Duodenal mucosa (tissue), 2 donors: ENCODE data around the gene PKMYT1.

Source experiments
- H3K27ac ChIP-seq: one replicate; pipeline ENCODE4 v1.7.0; 2013; ENCODE audit warnings: low read depth, low read length
- H3K27me3 ChIP-seq, 2 donors: one replicate each; pipeline ENCODE4 v1.7.0; 2013; ENCODE audit warnings: low read length in 2 of 2, control low read depth in 1 of 2; ENCODE audit not compliant: insufficient read depth in 2 of 2, control insufficient read depth in 1 of 2
- H3K36me3 ChIP-seq, 2 donors: one replicate each; pipeline ENCODE4 v1.7.0; 2013; ENCODE audit warnings: low read length in 2 of 2, control low read depth in 1 of 2; ENCODE audit not compliant: insufficient read depth in 2 of 2, control insufficient read depth in 1 of 2
- H3K4me1 ChIP-seq, 2 donors: one replicate each; pipeline ENCODE4 v1.7.0; 2013; ENCODE audit warnings: low read length in 2 of 2, control low read depth in 1 of 2; ENCODE audit not compliant: insufficient read depth in 2 of 2, control insufficient read depth in 1 of 2
- H3K4me3 ChIP-seq, 2 donors: one replicate each; pipeline ENCODE4 v1.7.0; 2013; ENCODE audit warnings: low read length in 2 of 2, low read depth in 1 of 2
- H3K9ac ChIP-seq, 2 donors: one replicate each; pipeline ENCODE4 v1.7.0; 2013; ENCODE audit warnings: low read length in 2 of 2, low read depth in 1 of 2
- H3K9me3 ChIP-seq, 2 donors: one replicate each; pipeline ENCODE4 v1.7.0; 2013; ENCODE audit warnings: low read length in 2 of 2, control low read depth in 1 of 2; ENCODE audit not compliant: control insufficient read depth in 1 of 2

The PKMYT1 gene

GRCh38 chr16:3009568-3010390 is 29.5 kb upstream of the PKMYT1 start:
- Histone ChIP-seq H3K9ac (no peak overlapping the region), H3K4me1 (peaks cover 33 to 56% of the 10 kb centered on the region in 2 donors), H3K9me3 (no peaks in the 10 kb centered on the region), H3K27me3 (peaks cover 0 to 5% of the 10 kb centered on the region in 2 donors), H3K36me3 (no peaks in the 10 kb centered on the region), H3K4me3 (no peak overlapping the region), H3K27ac (no peak overlapping the region)

DNA sequence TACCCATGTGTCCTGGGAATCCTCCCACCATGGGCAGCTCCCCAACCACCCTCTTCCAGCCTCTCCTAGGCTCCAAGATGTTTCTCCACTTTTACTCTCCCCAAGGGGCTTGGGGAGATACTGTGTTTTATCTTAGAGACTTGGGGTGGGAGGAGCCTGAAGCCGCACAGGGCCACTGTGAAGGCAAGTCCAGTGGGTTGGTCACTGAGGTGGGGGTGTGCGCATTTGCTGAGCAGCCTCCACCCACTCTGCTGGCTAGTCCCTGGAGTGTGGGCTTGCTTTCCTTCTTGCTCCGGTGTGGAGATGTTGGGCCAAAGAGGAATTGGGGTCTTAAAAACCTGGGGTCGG is 28.4 kb upstream of the PKMYT1 start:
- Histone ChIP-seq H3K9ac (peak overlapping the region; percentile 32 to 65), H3K4me1 (peaks cover 33 to 53% of the 10 kb centered on the region in 2 donors), H3K36me3 (no peaks in the 10 kb centered on the region), H3K4me3 (peak overlapping the region; percentile 4 to 38), H3K27ac (no peak overlapping the region), H3K9me3 (no peaks in the 10 kb centered on the region), H3K27me3 (peaks cover 0 to 5% of the 10 kb centered on the region in 2 donors)

DNA sequence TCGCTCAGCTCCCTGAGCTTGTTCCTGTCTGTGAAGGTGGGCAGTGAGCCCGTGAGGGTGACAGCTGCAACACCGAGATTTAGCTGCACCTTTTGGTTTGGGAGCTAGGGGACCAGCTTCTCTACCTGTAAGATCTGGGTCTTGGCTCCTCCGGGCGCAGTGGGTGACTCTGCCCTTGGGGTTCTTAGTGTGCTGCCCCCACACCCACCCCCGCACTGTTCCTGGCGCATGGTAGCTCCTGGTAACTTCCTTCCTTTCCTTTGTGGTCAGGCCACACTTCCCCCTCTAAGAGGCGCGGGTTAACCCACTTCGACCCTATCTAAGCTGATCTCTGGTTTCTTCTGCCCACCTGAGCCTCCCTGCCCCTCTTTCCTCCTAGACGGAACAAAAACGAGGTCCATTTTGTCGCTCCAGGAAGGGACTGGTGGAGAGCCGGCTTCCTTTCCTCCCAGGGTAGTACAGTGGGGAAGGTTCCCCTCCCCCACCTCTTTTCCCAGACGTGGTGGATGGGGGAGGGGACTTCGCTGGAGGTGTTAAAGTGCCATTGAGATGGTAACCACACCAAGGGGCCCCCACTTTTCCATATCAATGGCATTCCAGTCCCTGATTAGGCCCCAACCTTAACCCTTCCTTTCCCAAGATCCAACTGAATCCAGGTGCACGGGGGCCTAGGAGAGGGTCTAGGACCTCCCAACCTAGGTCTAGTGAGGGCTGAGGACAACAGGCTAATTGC is 27.9 kb upstream of the PKMYT1 start:
- no peaks in the 10 kb centered on the region for H3K9me3 ChIP-seq
- H3K4me1 ChIP-seq, result peaks cover 33 to 52% of the 10 kb centered on the region in 2 donors
- peak overlapping the region; percentile 33 to 38 for H3K4me3 ChIP-seq
- no peaks in the 10 kb centered on the region for H3K36me3 ChIP-seq
- H3K27me3 ChIP-seq, result peaks cover 0 to 3% of the 10 kb centered on the region in 2 donors
- H3K9ac ChIP-seq, result peak overlapping the region; percentile 63 to 65
- peak overlapping the region; percentile 80 for H3K27ac ChIP-seq

DNA sequence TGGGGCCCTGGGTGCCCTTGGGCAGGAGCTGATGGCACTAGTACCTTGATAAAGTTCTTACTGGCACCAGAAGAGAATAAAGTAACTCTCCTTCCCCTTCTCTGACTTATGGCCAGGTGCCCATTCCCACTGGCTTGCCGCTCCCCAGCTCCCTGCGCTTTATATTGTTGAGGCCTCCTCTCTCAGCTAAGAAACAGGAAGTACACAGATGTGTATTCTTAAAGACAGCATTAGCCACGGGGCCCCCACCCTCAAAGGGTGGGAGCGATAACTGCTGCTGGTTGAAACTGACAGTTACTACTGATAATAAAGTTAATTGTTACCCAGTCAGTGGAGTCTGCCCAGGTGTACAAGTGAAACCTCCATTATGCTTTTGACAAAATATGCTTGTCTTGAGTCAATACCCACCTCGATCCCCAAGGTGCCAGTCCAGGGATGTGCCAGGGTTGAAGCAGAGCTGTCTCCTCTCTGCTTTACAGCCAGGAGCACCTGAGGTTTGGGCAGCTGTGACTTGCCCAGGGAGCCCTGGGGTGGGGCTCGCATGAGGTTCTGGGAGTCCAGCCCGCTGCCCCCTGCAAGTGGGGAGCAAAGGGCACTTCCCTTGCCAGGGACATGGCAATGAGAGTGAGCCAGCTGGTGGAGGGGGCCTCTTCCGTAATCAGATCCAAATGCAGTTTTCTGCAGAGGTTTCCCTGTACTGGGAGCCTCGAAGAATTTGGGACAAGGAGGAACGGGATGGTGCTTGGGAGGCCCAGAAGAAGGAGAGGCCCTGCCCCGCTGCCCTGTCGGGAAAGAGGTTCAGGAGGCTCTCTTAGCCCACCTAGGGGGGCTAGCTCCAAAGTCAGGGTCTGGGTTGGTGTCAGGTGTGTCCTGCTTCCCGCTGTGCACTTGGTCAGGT is 27.1 kb upstream of the PKMYT1 start:
- H3K27ac ChIP-seq, result peak overlapping the region; percentile 80
- peaks cover 32 to 48% of the 10 kb centered on the region in 2 donors for H3K4me1 ChIP-seq
- H3K9me3 ChIP-seq, result no peaks in the 10 kb centered on the region
- peak overlapping the region; percentile 38 to 57 for H3K4me3 ChIP-seq
- no peaks in the 10 kb centered on the region for H3K27me3 ChIP-seq
- peak overlapping the region; percentile 63 to 65 for H3K9ac ChIP-seq
- no peaks in the 10 kb centered on the region for H3K36me3 ChIP-seq

DNA sequence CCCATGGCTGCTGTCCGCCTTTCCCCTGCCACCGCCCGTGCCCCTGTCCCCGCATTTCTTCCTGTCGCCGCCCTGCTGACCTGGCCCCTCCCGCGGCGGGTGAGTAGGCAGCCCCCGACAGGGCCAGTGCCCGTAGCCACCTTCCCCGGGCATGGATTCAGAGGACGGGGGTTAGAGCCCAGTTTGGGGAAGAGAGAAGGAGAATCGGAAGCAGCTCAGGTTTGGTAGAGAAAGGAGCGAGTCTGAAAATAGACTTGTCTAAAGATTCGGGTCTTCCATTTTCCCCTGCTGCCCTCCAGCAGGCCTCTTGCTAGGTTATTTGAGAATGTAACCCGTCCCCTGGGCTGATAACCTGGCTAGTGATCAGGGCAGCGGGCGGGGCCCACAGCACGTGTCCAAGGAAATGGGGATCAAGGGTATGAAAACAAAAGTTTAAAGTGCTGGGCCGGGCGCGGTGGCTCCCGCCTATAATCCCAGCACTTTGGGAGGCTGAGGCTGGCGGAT is 24.6 kb upstream of the PKMYT1 start:
- Histone ChIP-seq H3K27ac (peak overlapping the region; percentile 71), H3K9ac (peak overlapping the region; percentile 65 to 74), H3K9me3 (no peaks in the 10 kb centered on the region), H3K36me3 (no peaks in the 10 kb centered on the region), H3K4me3 (peak overlapping the region; percentile 59 to 72), H3K27me3 (no peaks in the 10 kb centered on the region), H3K4me1 (peaks cover 25 to 41% of the 10 kb centered on the region in 2 donors)

- Histone ChIP-seq H3K4me3 (no peak overlapping the region), H3K4me1 (peaks cover 25 to 38% of the 10 kb centered on the region in 2 donors), H3K36me3 (no peaks in the 10 kb centered on the region), H3K9ac (no peak overlapping the region), H3K27ac (no peak overlapping the region), H3K27me3 (no peaks in the 10 kb centered on the region), H3K9me3 (no peaks in the 10 kb centered on the region)
Measured at GRCh38 chr16:3004319-3004718, 24.1 kb upstream of the PKMYT1 start.

GRCh38 chr16:3003582-3004270 is 23.5 kb upstream of the PKMYT1 start:
- H3K27me3 ChIP-seq, result no peaks in the 10 kb centered on the region
- no peak overlapping the region for H3K9ac ChIP-seq
- no peaks in the 10 kb centered on the region for H3K36me3 ChIP-seq
- no peak overlapping the region for H3K27ac ChIP-seq
- H3K9me3 ChIP-seq, result no peaks in the 10 kb centered on the region
- H3K4me1 ChIP-seq, result peaks cover 24 to 32% of the 10 kb centered on the region in 2 donors
- H3K4me3 ChIP-seq, result no peak overlapping the region

DNA sequence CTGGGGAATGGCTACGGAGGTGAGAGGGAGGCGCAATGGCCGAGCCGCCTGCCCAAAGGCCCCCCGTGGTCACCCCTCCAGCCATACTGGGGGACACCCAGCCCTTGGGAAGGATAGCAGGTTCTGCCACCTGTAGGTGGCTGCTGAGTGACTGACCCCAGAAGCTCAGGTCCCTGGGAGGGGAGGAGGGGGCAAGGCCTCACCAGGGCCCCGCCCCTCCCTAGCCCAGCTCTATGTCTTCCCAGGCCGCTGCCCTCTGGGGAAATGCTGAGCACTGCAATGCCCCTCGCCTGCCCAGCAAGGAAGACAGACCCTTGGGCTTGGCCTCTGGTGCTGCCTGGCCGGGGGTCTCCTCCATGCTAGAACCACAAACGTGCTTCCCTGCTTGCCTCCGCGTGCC is 21.1 kb upstream of the PKMYT1 start:
- no peaks in the 10 kb centered on the region for H3K27me3 ChIP-seq

GRCh38 chr16:3000540-3000939 is 20.3 kb upstream of the PKMYT1 start:
- no peaks in the 10 kb centered on the region for H3K27me3 ChIP-seq
- H3K9ac ChIP-seq, result no peak overlapping the region
- peaks cover 0 to 4% of the 10 kb centered on the region in 2 donors for H3K4me1 ChIP-seq
- no peaks in the 10 kb centered on the region for H3K36me3 ChIP-seq
- no peak overlapping the region for H3K4me3 ChIP-seq
- no peak overlapping the region for H3K27ac ChIP-seq
- H3K9me3 ChIP-seq, result no peaks in the 10 kb centered on the region

More for the DNA sequence above, 21.1 kb upstream of the PKMYT1 start:
- Histone ChIP-seq H3K9ac (no peak overlapping the region), H3K27ac (no peak overlapping the region), H3K4me1 (peaks cover 0 to 10% of the 10 kb centered on the region in 2 donors), H3K36me3 (no peaks in the 10 kb centered on the region), H3K4me3 (no peak overlapping the region), H3K9me3 (no peaks in the 10 kb centered on the region)
